CD4-positive, CD25-positive, alpha-beta regulatory T cell (primary cell): Measurements from ENCODE around the gene MISP. TPM values are rescaled to one million over a fixed set of nuclear protein-coding genes. Genes with fewer than 3 reads are reported as not detected.

Experiments used
- ATAC-seq, 2 donors: fragments of 150-1000 bp; cut with Tn5 transposase; one replicate each; pipeline ENCODE4 v1.10.0; 2021; ENCODE audit warnings: low read depth in 2 of 2, moderate number of reproducible peaks in 2 of 2, moderate library complexity in 1 of 2
- DNase-seq, 3 donors: peaks; one replicate each; pipeline versions ENCODE4 v3.0.0 to v3.0.0-alpha.2; 2012 to 2022; ENCODE audit warnings: mixed read lengths in 1 of 3
- H3K27ac ChIP-seq: one replicate; pipeline ENCODE4 v1.7.0; 2013; ENCODE audit warnings: mild to moderate bottlenecking, low read length; ENCODE audit not compliant: insufficient read depth, poor library complexity, severe bottlenecking
- H3K27me3 ChIP-seq: one replicate; pipeline ENCODE4 v1.7.0; 2013; ENCODE audit warnings: low read length; ENCODE audit not compliant: control insufficient read depth, insufficient read depth
- H3K36me3 ChIP-seq: one replicate; pipeline ENCODE4 v1.7.0; 2013; ENCODE audit warnings: mild to moderate bottlenecking, low read length, moderate library complexity; ENCODE audit not compliant: control insufficient read depth, insufficient read depth
- H3K4me1 ChIP-seq: 2 replicates; pipeline ENCODE4 v1.7.0; 2013; ENCODE audit warnings: mild to moderate bottlenecking, low read length; ENCODE audit not compliant: insufficient read depth, control insufficient read depth, poor library complexity, severe bottlenecking
- H3K4me3 ChIP-seq: one replicate; pipeline ENCODE4 v1.7.0; 2013; ENCODE audit warnings: low read depth, mild to moderate bottlenecking, low read length, moderate library complexity
- H3K9me3 ChIP-seq, 2 experiments: 1 replicate in 1 of 2; 2 replicates in 1 of 2; pipeline ENCODE4 v1.7.0; 2013; ENCODE audit warnings: low read length in 2 of 2, mild to moderate bottlenecking in 1 of 2, moderate library complexity in 1 of 2; ENCODE audit not compliant: control insufficient read depth in 2 of 2
- H3K27ac Mint-ChIP-seq, 3 donors: one replicate each; pipeline ENCODE4 v1.8.0; 2020 to 2022; ENCODE audit warnings: mild to moderate bottlenecking in 3 of 3, mixed read lengths in 3 of 3, moderate library complexity in 2 of 3
- H3K27me3 Mint-ChIP-seq: one replicate; pipeline ENCODE4 v1.8.0; 2022; ENCODE audit warnings: mild to moderate bottlenecking, mixed read lengths
- H3K36me3 Mint-ChIP-seq: one replicate; pipeline ENCODE4 v1.8.0; 2020; ENCODE audit warnings: mixed read lengths
- H3K4me1 Mint-ChIP-seq, 4 donors: one replicate each; pipeline ENCODE4 v1.8.0; 2020 to 2022; ENCODE audit warnings: mixed read lengths in 4 of 4, mild to moderate bottlenecking in 1 of 4
- H3K4me3 Mint-ChIP-seq, 4 donors: one replicate each; pipeline ENCODE4 v1.8.0; 2020 to 2022; ENCODE audit warnings: mild to moderate bottlenecking in 4 of 4, mixed read lengths in 4 of 4, moderate library complexity in 3 of 4
- H3K9me3 Mint-ChIP-seq, 7 donors: one replicate each; pipeline ENCODE4 v1.8.0; 2020 to 2022; ENCODE audit warnings: mixed read lengths in 7 of 7, mild to moderate bottlenecking in 3 of 7, moderate library complexity in 2 of 7
- polyA plus RNA-seq, 4 donors: library from polyadenylated mRNA; unstranded; fragments of 300-500 nt; fragmentation: Illumina TruSeq; gene quantifications; one replicate each; pipeline ENCODE4 v1.2.3, GENCODE V29; 2021
- total RNA-seq: library from RNA; stranded (reverse); gene quantifications from one replicate; pipeline ENCODE4 v1.2.3, GENCODE V29; 2022

The MISP gene
- total and polyA plus RNA-seq, 5 donors from 2014 or later: not detected

DNA sequence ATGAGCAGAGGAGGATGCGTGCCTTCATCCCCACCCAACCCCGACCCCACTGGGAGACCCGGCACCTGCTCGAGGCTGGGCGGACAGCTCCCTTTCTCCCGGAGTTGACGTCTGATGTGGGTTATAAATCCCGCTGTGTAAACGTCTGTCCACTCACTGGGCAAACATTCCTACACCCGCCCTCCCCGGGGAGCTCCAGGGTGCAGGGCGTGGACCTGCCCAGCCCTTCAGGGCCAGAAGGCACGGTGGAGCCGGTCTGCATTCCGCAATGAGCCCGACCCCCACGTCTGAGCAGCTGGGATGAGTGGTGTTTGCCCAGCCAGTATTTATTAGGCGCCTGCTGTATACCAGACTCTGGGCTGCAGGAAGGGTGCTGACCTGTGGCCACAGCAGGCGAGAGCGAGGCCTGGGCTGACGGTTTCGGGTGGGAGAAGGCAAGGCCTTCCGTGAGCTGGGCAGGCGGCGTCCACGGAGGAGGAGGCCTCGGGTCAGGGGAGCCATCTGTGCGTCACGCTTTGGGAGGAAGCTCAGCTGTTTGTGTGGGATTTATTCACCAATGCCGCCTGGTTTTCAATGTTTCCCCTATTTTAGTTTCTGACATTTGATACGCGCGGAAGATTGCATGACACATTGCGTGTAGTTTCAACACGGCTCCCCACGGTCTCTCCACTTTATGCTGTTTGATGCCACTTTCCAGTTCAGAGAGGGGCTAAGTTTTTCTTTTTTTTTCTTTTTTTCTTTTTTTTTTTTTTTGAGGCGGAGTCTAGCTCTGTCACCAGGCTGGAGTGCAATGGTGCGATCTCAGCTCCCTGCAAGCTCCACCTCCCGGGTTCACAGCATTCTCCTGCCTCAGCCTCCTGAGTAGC lies 2.0 kb downstream of the MISP start:
- Histone ChIP-seq H3K4me3 (no peak overlapping the region), H3K4me1 (no peaks in the 10 kb centered on the region), H3K27me3 (no peaks in the 10 kb centered on the region), H3K9me3 (peaks cover 0 to 5% of the 10 kb centered on the region in 2 experiments), H3K36me3 (no peaks in the 10 kb centered on the region), H3K27ac (no peak overlapping the region)
- H3K27ac Mint-ChIP-seq: no peak overlapping the region
- no peaks in the 10 kb centered on the region for H3K27me3 Mint-ChIP-seq
- no peak for DNase-seq
- H3K9me3 Mint-ChIP-seq: peaks cover 0 to 1% (median 0%) of the 10 kb centered on the region in 7 donors
- H3K4me3 Mint-ChIP-seq: no peak overlapping the region
- H3K4me1 Mint-ChIP-seq: no peaks in the 10 kb centered on the region
- no peaks in the 10 kb centered on the region for H3K36me3 Mint-ChIP-seq
- ATAC-seq: no peak

DNA sequence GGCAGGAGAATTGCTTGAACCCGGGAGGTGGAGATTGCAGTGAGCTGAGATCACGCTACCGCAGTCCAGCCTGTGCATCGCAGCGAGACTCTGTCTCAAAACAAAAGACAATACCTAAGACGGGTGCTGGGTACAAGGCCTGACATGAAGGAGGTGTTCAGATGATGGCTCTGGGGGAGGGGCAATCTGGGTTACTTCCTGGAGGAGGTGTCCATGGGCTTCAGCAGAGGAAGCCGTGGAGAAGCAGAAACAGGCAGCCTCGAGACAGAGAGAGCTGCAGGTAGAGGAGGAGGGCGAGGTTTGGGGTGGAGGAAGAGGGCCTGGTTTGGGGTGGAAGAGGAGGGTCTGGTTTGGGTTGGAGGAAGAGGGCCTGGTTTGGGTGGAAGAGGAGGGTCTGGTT lies 3.6 kb downstream of the MISP start:
- no peaks in the 10 kb centered on the region for H3K36me3 Mint-ChIP-seq

GRCh38 chr19:755063-755462 lies 4.2 kb downstream of the MISP start:
- no peaks in the 10 kb centered on the region for H3K4me1 ChIP-seq
- H3K27ac Mint-ChIP-seq: no peak overlapping the region
- no peaks in the 10 kb centered on the region for H3K4me1 Mint-ChIP-seq
- no peak for DNase-seq
- H3K27me3 ChIP-seq: no peaks in the 10 kb centered on the region
- no peak overlapping the region for H3K27ac ChIP-seq
- peaks cover 0 to 11% of the 10 kb centered on the region in 2 experiments for H3K9me3 ChIP-seq
- no peak overlapping the region for H3K4me3 ChIP-seq
- H3K36me3 Mint-ChIP-seq: no peaks in the 10 kb centered on the region
- no peak for ATAC-seq
- H3K36me3 ChIP-seq: no peaks in the 10 kb centered on the region
- peaks cover 0 to 12% (median 3%) of the 10 kb centered on the region in 7 donors for H3K9me3 Mint-ChIP-seq
- peaks cover 4% of the 10 kb centered on the region for H3K27me3 Mint-ChIP-seq
- no peak overlapping the region for H3K4me3 Mint-ChIP-seq

More for the DNA sequence above, 3.6 kb downstream of the MISP start:
- peaks cover 0 to 8% (median under 1%) of the 10 kb centered on the region in 7 donors for H3K9me3 Mint-ChIP-seq
- Histone ChIP-seq H3K4me3 (no peak overlapping the region), H3K4me1 (no peaks in the 10 kb centered on the region), H3K36me3 (no peaks in the 10 kb centered on the region), H3K27me3 (no peaks in the 10 kb centered on the region), H3K9me3 (peaks cover 0 to 11% of the 10 kb centered on the region in 2 experiments), H3K27ac (no peak overlapping the region)
- H3K4me3 Mint-ChIP-seq: no peak overlapping the region
- peaks cover 2% of the 10 kb centered on the region for H3K27me3 Mint-ChIP-seq
- no peaks in the 10 kb centered on the region for H3K4me1 Mint-ChIP-seq
- DNase-seq (no peak), ATAC-seq (no peak)
- H3K27ac Mint-ChIP-seq: no peak overlapping the region

- H3K4me1 ChIP-seq: no peaks in the 10 kb centered on the region
- no peaks in the 10 kb centered on the region for H3K27me3 ChIP-seq
- Mint-ChIP-seq H3K36me3 (no peaks in the 10 kb centered on the region), H3K9me3 (peaks cover 0 to 12% (median 3%) of the 10 kb centered on the region in 7 donors), H3K4me1 (no peaks in the 10 kb centered on the region), H3K27ac (no peak overlapping the region), H3K4me3 (no peak overlapping the region), H3K27me3 (peaks cover 4% of the 10 kb centered on the region)
- DNase-seq (no peak), ATAC-seq (no peak)
- H3K9me3 ChIP-seq: peaks cover 0 to 11% of the 10 kb centered on the region in 2 experiments
- H3K36me3 ChIP-seq: no peaks in the 10 kb centered on the region
- no peak overlapping the region for H3K27ac ChIP-seq
- no peak overlapping the region for H3K4me3 ChIP-seq
These were observed 5.3 kb downstream of the MISP start for GRCh38 chr19:756236-756635.

GRCh38 chr19:756821-757688 lies 6.1 kb downstream of the MISP start:
- ATAC-seq: no peak
- Histone ChIP-seq H3K9me3 (peaks cover 0 to 11% of the 10 kb centered on the region in 2 experiments), H3K27ac (no peak overlapping the region), H3K4me1 (no peaks in the 10 kb centered on the region), H3K27me3 (no peaks in the 10 kb centered on the region), H3K36me3 (no peaks in the 10 kb centered on the region), H3K4me3 (no peak overlapping the region)
- Mint-ChIP-seq H3K27me3 (peaks cover 4% of the 10 kb centered on the region), H3K9me3 (peaks cover 0 to 12% (median 3%) of the 10 kb centered on the region in 7 donors), H3K4me1 (no peaks in the 10 kb centered on the region), H3K4me3 (no peak overlapping the region), H3K27ac (no peak overlapping the region), H3K36me3 (no peaks in the 10 kb centered on the region)
- no peak for DNase-seq

- ATAC-seq (no peak), DNase-seq (no peak)
- H3K4me1 Mint-ChIP-seq: no peaks in the 10 kb centered on the region
- no peak overlapping the region for H3K4me3 Mint-ChIP-seq
- Histone ChIP-seq H3K9me3 (peaks cover 0 to 11% of the 10 kb centered on the region in 2 experiments), H3K27ac (no peak overlapping the region), H3K27me3 (no peaks in the 10 kb centered on the region), H3K4me3 (no peak overlapping the region), H3K4me1 (no peaks in the 10 kb centered on the region), H3K36me3 (no peaks in the 10 kb centered on the region)
- H3K9me3 Mint-ChIP-seq: peaks cover 0 to 12% (median 3%) of the 10 kb centered on the region in 7 donors
- H3K27ac Mint-ChIP-seq: no peak overlapping the region
- no peaks in the 10 kb centered on the region for H3K36me3 Mint-ChIP-seq
- H3K27me3 Mint-ChIP-seq: peaks cover 4% of the 10 kb centered on the region
These were observed 7.1 kb downstream of the MISP start for GRCh38 chr19:757811-758668.

DNA sequence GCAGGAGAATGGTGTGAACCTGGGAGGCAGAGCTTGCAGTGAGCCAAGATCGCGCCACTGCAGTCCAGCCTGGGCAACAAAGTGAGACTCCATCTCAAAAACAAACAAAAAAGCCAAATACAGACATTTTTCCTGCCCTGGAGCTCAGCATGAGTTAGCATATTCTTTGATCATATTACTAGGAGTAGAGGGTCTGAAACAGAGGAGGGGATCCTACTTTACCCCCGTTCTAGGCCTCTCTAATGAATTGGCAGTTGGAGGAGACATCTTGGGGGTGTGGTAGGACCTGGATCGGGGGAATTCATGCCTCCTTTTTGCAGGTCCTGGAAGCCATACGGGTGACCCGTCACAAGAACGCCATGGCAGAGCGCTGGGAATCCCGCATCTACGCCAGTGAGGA lies 12.3 kb downstream of the MISP start:
- H3K36me3 Mint-ChIP-seq: no peaks in the 10 kb centered on the region
- no peak overlapping the region for H3K27ac Mint-ChIP-seq

More for the DNA sequence above, 12.3 kb downstream of the MISP start:
- H3K9me3 Mint-ChIP-seq: peaks cover 0 to 12% (median 3%) of the 10 kb centered on the region in 7 donors
- no peaks in the 10 kb centered on the region for H3K4me1 Mint-ChIP-seq
- peaks cover 0 to 8% of the 10 kb centered on the region in 2 experiments for H3K9me3 ChIP-seq
- peaks cover 4% of the 10 kb centered on the region for H3K27me3 Mint-ChIP-seq
- no peaks in the 10 kb centered on the region for H3K36me3 ChIP-seq
- DNase-seq (no peak), ATAC-seq (no peak)
- H3K4me3 ChIP-seq: no peak overlapping the region
- H3K4me3 Mint-ChIP-seq: no peak overlapping the region
- H3K4me1 ChIP-seq: no peaks in the 10 kb centered on the region
- H3K27ac ChIP-seq: no peak overlapping the region
- no peaks in the 10 kb centered on the region for H3K27me3 ChIP-seq
